SK-N-SH treated with all-trans-retinoic acid at 6 μM for 48 hours (cell line): ENCODE measurements around the gene KCNJ16.

ENCODE experiments used
- ARNTL ChIP-seq: fragments of 450-650 bp; formaldehyde crosslinking; IDR thresholded peaks from 2 replicates; pipeline ENCODE4 v1.5.0; 2020; ENCODE audit warnings: low read depth, mild to moderate bottlenecking, moderate library complexity, borderline replicate concordance
- GLIS3 ChIP-seq: fragments of 250-450 bp; sonication (Bioruptor Pico); IDR thresholded peaks from 2 replicates; pipeline ENCODE4 v1.5.0; 2020; ENCODE audit warnings: mild to moderate bottlenecking, moderate library complexity
- ISL1 ChIP-seq: fragments of 250-450 bp; sonication (Bioruptor Pico); IDR thresholded peaks from 2 replicates; pipeline ENCODE4 v2.1.2; 2022; ENCODE audit warnings: mild to moderate bottlenecking, moderate library complexity
- TOX ChIP-seq: fragments of 250-450 bp; sonication (Bioruptor Pico); IDR thresholded peaks from 2 replicates; pipeline ENCODE4 v1.8.0; 2021; ENCODE audit warnings: mild to moderate bottlenecking, moderate library complexity, borderline replicate concordance
- ZFP30 ChIP-seq: fragments of 450-650 bp; formaldehyde crosslinking; IDR thresholded peaks from 2 replicates; pipeline ENCODE4 v1.5.0; 2022; ENCODE audit warnings: mild to moderate bottlenecking, moderate library complexity
- ZNF70 ChIP-seq: fragments of 450-650 bp; formaldehyde crosslinking; IDR thresholded peaks from 2 replicates; pipeline ENCODE4 v1.5.0; 2020; ENCODE audit warnings: mild to moderate bottlenecking, moderate library complexity
- TF ChIP-seq, protein P1 (sequence below): fragments of 250-450 bp; sonication (Bioruptor Pico); IDR thresholded peaks from 2 replicates; pipeline ENCODE4 v1.5.1; 2020; ENCODE audit warnings: low read depth, mild to moderate bottlenecking, moderate library complexity
- TF ChIP-seq, protein P2 (sequence below): fragments of 250-450 bp; sonication (Bioruptor Pico); IDR thresholded peaks from 2 replicates; pipeline ENCODE4 v1.8.0; 2021; ENCODE audit warnings: low read depth, mild to moderate bottlenecking, moderate library complexity, borderline replicate concordance
- TF ChIP-seq, protein P3 (sequence below): fragments of 250-450 bp; sonication (Bioruptor Pico); IDR thresholded peaks from 2 replicates; pipeline ENCODE4 v1.8.0; 2020; ENCODE audit warnings: mild to moderate bottlenecking, moderate library complexity, borderline replicate concordance

DNA sequence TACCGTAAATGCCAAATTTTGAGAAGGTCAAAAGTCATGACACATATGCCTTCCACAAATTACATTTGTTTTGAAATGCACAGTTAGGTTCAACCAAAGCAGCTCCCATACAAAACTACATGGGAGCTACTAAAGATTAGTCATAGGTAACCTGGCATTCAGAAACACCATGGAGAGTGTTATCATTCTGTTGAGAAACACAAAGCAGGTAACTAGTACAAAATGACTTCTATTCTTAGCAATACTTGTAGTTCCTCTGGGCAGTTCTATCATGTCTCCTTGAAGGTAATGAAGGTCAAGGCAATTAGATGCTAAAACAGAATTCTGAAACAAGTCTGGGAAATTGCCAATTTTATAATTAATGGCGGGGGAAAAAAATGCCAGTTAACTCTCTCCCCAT, 39.4 kb downstream of the KCNJ16 start:
- no peak for TF ChIP-seq ZFP30 (CRISPR knock-in tag)
- TF ChIP-seq TOX (CRISPR knock-in tag): no peak
- TF ChIP-seq, protein P1, sequence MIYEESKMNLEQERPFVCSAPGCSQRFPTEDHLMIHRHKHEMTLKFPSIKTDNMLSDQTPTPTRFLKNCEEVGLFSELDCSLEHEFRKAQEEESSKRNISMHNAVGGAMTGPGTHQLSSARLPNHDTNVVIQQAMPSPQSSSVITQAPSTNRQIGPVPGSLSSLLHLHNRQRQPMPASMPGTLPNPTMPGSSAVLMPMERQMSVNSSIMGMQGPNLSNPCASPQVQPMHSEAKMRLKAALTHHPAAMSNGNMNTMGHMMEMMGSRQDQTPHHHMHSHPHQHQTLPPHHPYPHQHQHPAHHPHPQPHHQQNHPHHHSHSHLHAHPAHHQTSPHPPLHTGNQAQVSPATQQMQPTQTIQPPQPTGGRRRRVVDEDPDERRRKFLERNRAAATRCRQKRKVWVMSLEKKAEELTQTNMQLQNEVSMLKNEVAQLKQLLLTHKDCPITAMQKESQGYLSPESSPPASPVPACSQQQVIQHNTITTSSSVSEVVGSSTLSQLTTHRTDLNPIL (CRISPR knock-in tag): no peak
- no peak for TF ChIP-seq ARNTL (CRISPR knock-in tag)
- TF ChIP-seq ZNF70 (CRISPR knock-in tag): no peak
- TF ChIP-seq, protein P2, sequence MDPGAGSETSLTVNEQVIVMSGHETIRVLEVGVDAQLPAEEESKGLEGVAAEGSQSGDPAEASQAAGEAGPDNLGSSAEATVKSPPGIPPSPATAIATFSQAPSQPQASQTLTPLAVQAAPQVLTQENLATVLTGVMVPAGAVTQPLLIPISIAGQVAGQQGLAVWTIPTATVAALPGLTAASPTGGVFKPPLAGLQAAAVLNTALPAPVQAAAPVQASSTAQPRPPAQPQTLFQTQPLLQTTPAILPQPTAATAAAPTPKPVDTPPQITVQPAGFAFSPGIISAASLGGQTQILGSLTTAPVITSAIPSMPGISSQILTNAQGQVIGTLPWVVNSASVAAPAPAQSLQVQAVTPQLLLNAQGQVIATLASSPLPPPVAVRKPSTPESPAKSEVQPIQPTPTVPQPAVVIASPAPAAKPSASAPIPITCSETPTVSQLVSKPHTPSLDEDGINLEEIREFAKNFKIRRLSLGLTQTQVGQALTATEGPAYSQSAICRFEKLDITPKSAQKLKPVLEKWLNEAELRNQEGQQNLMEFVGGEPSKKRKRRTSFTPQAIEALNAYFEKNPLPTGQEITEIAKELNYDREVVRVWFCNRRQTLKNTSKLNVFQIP (CRISPR knock-in tag): no peak
- no peak for TF ChIP-seq ISL1 (CRISPR knock-in tag)
- TF ChIP-seq, protein P3, sequence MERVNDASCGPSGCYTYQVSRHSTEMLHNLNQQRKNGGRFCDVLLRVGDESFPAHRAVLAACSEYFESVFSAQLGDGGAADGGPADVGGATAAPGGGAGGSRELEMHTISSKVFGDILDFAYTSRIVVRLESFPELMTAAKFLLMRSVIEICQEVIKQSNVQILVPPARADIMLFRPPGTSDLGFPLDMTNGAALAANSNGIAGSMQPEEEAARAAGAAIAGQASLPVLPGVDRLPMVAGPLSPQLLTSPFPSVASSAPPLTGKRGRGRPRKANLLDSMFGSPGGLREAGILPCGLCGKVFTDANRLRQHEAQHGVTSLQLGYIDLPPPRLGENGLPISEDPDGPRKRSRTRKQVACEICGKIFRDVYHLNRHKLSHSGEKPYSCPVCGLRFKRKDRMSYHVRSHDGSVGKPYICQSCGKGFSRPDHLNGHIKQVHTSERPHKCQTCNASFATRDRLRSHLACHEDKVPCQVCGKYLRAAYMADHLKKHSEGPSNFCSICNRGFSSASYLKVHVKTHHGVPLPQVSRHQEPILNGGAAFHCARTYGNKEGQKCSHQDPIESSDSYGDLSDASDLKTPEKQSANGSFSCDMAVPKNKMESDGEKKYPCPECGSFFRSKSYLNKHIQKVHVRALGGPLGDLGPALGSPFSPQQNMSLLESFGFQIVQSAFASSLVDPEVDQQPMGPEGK (CRISPR knock-in tag): no peak
- TF ChIP-seq GLIS3 (CRISPR knock-in tag): no peak
